NOMO-1 treated with DMSO at 0.1 percent for 48 hours (cell line): Measurements from ENCODE around the gene SEPSECS.
A peak's percentile ranks its signal among the peaks of the same experiment; 100 is the strongest.
"Not testable (repeated sequence)": the region's sequence is repeated elsewhere in the genome, so short reads cannot be mapped to it uniquely, and the experiment has no call there.

ENCODE experiments used
- DNase-seq: peaks from one replicate; lab custom pipeline; 2025; ENCODE audit not compliant: unreplicated experiment; lab: John Stamatoyannopoulos, UW

SEPSECS gene

DNA sequence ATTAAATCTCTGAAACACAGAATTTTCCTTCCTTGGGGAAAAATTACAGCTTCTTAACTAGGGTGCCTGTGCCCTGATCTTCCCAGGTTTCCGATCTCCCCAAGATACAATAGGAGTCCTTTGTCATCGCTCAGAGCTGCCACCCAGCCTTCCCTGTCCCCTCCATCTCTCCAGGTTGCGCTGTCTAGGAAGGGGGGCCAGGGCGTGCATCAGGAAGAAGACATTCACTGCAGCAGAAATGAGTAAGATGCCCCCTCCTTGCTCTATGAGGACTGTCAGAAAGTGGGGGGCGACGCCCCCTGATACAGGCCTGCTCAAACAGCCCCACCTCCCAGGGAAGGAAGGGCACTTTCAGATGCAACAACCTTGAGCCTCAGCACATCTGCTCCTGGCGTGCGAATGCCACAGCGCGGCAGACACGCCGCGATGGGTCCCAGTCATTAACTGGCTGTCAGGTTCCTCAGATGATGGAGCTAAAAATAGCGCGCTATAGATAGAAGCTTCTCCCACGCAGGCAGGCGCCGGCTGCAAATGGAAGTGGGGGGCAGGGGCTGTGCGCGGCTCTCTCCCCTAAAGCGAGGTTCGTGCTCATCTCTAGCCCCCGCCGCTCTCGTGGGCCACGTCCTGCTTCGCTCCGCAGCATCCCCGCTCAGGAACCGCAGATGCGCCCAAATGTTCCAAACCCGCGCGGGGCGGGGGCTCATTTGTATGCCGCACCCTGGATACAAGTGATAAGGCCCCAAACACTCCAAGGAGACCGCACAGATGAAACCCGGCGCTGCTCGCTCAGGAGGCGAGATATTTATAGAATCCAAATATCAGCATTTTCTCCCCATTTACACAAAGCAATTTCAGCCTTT, 71.9 kb downstream of the SEPSECS start:
- peak; percentile 31 for DNase-seq

DNA sequence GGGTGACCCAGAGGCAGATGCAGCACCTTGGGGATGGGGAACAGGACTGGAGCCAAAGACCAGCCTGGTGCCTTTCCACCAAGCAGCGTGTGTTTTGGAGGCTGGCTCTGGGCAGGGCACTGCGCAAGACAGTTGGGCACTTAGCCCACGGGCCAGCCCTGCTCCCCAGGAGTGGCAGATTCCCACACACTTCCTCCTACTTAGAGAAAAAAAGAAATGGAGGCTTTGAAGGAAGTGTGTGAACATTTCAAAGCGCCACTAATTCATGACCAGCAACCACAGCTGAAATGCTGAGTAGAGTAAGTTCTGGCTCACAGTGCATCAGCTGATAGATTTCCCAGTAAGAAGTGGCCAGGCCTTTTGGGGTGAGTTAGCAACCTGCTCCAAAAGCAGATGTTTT, 74.6 kb downstream of the SEPSECS start:
- DNase-seq, result no peak

DNA sequence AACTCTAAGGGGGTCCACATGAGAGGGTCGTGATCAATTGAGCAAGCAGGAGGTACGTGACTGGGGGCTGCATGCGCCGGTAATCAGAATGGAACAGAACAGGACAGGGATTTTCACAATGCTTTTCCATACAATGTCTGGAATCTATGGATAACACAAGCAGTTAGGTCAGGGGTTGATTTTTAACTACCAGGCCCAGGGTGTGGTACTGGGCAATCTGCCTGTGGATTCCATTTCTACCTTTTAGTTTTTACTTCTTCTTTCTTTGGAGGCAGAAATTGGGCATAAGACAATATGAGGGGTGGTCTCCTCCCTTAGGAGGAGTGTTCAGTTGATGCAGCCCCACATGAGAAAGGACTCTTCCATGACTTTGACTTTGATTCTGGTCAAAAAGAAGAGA, 76.8 kb downstream of the SEPSECS start:
- not testable (repeated sequence) for DNase-seq

DNA sequence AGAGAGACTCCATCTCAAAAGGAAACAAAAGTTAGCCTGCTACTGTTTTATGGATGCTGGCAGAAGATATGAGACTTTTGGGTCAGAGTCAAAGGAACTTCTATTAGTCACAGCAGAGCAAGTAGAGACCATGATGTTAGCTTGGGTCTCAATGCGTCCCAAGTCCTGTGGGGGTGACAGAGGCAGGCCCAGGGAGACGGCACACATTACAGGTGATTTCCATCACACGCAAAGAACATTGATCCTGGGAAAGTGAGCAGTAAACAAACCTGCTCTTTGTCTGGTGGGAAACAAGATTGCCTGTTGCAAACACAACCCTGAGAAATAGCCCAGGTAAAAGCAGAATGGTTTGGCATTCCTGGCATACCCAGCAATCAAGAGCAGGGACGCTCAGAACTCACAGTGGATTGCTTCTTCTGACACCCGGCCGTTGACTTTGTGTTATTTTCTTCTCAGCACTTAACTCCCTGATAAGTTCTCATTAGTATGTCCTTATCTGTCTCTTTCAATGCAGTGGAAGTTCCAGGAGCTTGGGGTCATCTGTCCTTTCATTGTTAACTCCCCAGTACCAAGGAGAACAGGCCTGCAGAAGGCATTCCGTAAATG, 78.3 kb downstream of the SEPSECS start:
- no peak for DNase-seq

DNA sequence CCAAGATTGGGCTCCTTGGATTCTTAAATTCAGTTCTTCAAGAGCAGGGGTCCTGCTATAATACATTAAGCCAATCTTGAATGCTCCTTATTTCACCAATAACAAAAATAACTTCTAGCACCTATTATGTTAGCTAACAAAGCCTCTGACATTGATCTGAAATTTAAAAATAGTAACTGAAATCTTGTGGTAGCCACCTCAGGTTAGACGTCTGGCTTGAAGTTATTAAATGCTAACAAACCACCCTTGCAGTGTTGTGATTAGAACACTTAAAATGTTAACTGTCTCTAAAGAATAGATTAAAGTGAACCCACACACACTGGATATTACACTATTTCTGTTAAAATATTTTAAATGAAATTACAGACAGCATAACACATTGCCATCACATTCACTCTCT, 79.7 kb downstream of the SEPSECS start:
- no peak for DNase-seq

DNA sequence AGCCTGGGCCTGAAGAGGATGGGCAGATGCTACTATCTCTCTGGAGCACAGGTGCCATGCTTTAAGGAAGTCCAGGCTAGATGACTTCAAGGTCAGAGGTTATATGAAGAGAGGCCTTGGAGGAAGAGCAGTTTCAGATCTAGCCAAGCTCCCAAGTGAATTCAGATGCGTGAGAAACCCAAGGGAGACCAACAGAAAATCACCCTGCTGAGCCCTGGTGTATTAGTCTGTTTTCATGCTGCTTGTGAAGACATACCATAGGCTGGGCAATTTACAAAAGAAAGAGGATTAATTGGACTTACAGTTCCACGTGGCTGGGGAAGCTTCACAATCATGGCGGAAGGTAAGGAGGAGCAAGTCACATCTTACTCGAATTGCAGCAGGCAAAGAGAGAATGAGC, 81.7 kb downstream of the SEPSECS start:
- no peak for DNase-seq

DNA sequence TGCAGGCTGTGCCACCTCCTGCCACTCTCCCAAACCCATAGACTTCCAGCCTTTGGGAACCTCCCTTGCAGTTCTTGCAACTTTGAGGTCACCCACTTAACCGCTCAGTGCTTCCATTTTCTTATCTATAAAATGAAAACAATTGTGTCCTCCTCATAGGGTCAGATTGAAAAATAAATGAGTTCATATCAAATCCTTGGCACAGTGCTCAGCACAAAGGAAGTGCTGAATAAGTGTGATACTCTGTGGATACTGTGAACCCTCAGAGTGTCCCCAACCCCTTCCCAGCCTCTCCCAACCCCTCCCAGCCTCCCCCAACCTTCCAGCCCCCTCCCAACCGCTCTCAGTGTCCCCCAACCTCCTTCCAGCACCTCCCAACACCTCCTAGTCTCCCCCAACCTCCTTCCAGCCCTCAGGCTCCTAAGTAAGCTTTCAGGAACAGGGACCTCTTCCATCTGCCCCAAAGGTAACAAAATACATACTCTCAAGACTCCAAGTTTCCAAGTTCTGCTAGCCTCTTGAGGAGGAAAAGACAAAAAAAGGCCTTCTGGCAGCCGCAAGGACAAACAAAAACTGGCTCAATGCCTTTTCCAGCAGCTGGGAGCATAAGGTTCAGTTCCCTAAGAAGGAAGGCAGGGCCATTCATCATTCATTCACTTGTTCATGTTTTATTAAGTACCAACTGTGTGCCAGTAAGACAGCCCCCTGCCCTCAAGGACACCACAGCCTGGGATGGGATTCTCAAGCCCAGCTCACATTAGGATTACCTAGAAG, 83.4 kb downstream of the SEPSECS start:
- DNase-seq, result no peak

DNA sequence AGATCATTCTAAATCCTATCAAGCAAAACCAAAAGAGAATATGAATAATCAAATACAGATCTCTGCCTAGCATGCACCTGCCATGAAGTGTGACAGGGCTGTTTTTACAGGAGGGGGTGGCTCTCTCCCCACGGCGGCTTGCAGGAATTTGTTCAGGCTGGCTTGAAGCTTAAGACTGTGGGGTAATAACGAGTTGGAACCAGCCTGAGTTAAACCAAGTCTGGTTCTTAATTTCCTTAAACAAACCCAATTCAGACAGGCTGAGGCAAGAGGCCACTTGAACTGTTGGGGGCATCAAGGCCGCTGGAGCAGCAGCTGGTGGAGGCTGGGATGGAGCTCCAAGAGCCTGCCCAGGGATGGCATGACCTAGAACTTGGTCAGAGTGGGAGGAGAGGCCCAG, 84.4 kb downstream of the SEPSECS start:
- no peak for DNase-seq

DNA sequence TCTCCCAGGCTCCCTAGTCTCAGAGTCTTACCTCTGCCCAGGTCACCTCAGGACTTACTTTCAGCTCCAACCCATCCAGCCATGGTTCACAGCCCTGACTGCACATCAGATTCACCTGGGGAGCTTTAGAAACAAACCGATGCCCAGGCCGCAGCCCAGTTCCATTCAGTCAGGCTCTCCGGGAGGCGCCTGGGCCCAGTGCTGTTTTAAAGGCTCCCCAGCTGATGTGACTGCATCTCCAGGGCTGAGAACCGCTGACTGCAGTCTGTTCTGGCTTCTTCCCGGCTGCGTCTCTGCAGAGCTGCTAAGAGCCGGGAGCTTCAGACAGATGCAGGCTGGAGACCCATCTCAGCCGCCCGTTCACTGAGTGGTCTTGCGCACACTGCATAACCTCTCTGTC, 85.1 kb downstream of the SEPSECS start:
- no peak for DNase-seq

DNA sequence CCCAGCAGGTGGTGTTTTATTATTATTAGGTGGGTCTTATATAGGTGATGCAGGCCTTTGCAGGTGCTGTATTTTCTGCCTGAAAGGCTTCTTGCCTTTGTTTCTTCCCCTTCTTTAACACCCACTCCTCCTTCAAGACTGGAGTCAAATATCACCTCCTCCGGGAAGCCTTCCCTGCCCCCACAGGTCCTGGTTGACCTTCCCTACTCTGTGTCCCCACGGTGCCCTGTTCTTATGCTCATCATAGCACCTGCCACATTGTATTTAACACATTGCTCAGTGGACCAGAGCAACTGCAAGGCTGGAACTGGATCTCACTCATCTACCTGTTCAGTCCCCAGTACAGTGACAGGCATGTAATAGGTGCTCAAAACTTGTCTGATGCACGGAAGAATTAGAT, 89.7 kb downstream of the SEPSECS start:
- no peak for DNase-seq
